ENCODE measurements around the gene GRK4. TPM values are rescaled to one million over a fixed set of nuclear protein-coding genes. Genes with fewer than 3 reads are reported as not detected.

Gene GRK4
- total RNA-seq, 1 donor from 2014 or later = 10.5 TPM

DNA sequence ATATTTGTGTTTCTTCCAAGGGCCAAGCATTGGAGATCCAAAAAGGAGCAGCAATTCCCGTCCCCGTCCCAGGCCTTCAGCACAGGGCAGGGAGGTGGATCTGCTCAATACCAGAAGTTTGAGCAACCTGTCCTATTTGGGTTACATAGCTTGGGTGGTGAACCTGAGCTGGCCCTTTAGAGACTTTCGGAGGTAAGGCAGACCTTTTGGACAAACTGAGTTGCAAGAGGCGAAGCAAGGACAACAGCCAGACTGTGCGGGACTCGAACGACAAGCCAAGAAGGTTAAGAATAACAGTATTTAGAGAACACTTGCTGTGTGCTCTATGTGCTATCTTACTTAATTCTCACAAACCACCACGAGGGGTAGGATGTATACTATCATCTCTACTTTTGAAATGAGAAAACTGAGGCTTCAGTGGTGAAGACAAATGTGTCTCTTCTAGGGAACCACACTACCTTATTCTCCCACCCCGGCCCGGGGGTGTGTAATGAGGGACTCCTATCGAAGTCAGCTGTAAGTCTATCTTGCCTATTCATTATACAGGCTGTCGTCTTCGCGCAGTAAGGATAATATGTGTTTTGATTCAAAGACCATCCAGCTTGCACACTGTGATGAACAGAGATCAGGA, 1.4 kb upstream of the GRK4 start:
- peaks cover 36% of the 10 kb centered on the region for H3K4me1 Mint-ChIP-seq (ENCODE audit: unreplicated experiment)
- peaks cover 11% of the 10 kb centered on the region for H3K36me3 Mint-ChIP-seq (ENCODE audit: unreplicated experiment)
- TF ChIP-seq, protein P1, sequence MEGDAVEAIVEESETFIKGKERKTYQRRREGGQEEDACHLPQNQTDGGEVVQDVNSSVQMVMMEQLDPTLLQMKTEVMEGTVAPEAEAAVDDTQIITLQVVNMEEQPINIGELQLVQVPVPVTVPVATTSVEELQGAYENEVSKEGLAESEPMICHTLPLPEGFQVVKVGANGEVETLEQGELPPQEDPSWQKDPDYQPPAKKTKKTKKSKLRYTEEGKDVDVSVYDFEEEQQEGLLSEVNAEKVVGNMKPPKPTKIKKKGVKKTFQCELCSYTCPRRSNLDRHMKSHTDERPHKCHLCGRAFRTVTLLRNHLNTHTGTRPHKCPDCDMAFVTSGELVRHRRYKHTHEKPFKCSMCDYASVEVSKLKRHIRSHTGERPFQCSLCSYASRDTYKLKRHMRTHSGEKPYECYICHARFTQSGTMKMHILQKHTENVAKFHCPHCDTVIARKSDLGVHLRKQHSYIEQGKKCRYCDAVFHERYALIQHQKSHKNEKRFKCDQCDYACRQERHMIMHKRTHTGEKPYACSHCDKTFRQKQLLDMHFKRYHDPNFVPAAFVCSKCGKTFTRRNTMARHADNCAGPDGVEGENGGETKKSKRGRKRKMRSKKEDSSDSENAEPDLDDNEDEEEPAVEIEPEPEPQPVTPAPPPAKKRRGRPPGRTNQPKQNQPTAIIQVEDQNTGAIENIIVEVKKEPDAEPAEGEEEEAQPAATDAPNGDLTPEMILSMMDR (IDR thresholded peaks at IDR 0.05) = no peak

DNA sequence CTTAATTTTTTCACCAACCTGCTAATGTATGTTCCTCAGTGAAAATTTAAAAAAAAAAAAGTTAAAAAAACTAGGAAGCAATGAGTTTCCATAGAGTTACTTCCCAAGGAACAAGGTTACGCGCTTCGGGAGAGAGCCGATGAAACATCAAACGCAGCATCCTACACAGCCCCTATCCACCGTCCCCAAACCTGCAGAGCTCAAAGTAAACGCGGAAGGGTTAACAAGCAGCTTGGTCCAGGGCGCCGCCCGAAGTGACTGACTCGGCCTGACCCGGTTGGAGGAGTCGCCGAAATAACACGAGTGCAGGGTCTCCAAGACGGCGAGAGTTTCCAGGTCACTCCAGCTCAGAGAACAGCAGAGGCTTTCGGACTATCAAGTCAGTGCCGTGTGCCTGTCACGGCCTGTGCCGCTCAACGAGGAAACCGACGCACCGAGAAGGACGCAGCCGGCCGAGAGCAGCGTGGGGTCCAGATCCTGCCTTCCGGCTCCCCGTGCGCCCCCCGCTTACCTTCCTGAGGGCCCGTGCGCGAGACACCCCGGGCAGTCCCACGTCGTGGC, 677 bp upstream of the GRK4 start:
- no peaks in the 10 kb centered on the region for H3K9me3 Mint-ChIP-seq (ENCODE audit: unreplicated experiment)
- peaks cover 7% of the 10 kb centered on the region for H3K36me3 Mint-ChIP-seq (ENCODE audit: unreplicated experiment)
- H3K27ac Mint-ChIP-seq (ENCODE audit: unreplicated experiment) = peak overlapping the region; percentile 92
- H3K27me3 Mint-ChIP-seq (ENCODE audit: unreplicated experiment) = no peaks in the 10 kb centered on the region
- H3K4me1 Mint-ChIP-seq (ENCODE audit: unreplicated experiment) = peaks cover 36% of the 10 kb centered on the region
- TF ChIP-seq, protein P1 (IDR thresholded peaks at IDR 0.05) = no peak
- peak overlapping the region; percentile 91 for H3K4me3 Mint-ChIP-seq (ENCODE audit: unreplicated experiment)
- no peak for DNase-seq (ENCODE audit: extremely low spot score, unreplicated experiment)

More for the DNA sequence above, 1.4 kb upstream of the GRK4 start:
- no peak for DNase-seq (ENCODE audit: extremely low spot score, unreplicated experiment)
- Mint-ChIP-seq H3K9me3 (ENCODE audit: unreplicated experiment) (no peaks in the 10 kb centered on the region), H3K27ac (ENCODE audit: unreplicated experiment) (peak overlapping the region; percentile 92), H3K27me3 (ENCODE audit: unreplicated experiment) (no peaks in the 10 kb centered on the region), H3K4me3 (ENCODE audit: unreplicated experiment) (peak overlapping the region; percentile 91)

DNA sequence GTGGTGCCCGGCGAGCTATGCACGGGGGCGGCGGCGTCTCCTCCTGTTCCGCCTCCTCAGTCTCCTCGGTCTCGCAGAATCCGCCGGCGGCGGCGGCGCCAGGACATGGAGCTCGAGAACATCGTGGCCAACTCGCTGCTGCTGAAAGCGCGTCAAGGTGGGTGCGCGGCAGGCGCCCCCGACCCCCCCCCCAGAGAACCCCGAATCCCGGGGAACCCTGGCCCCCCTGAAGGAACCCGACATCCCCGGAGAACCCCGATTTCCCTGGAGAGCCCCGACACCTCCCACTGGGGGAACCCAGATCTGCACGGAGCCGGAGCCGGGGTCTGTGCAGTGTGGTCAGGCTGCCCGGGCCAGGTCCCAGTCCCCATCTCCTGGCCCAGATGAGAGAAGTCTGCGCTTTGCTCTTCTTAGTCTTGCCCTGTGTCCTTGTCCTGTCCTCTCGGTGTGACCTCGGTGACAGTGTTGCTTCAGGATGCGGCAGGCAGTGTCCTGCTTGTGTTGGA, 648 bp downstream of the GRK4 start:
- TF ChIP-seq, protein P1 (IDR thresholded peaks at IDR 0.05) = no peak
- Mint-ChIP-seq H3K4me3 (ENCODE audit: unreplicated experiment) (peak overlapping the region; percentile 91), H3K27me3 (ENCODE audit: unreplicated experiment) (no peaks in the 10 kb centered on the region), H3K4me1 (ENCODE audit: unreplicated experiment) (peaks cover 24% of the 10 kb centered on the region), H3K9me3 (ENCODE audit: unreplicated experiment) (no peaks in the 10 kb centered on the region), H3K36me3 (ENCODE audit: unreplicated experiment) (peaks cover 2% of the 10 kb centered on the region), H3K27ac (ENCODE audit: unreplicated experiment) (peak overlapping the region; percentile 32)
- DNase-seq (ENCODE audit: extremely low spot score, unreplicated experiment) = no peak

DNA sequence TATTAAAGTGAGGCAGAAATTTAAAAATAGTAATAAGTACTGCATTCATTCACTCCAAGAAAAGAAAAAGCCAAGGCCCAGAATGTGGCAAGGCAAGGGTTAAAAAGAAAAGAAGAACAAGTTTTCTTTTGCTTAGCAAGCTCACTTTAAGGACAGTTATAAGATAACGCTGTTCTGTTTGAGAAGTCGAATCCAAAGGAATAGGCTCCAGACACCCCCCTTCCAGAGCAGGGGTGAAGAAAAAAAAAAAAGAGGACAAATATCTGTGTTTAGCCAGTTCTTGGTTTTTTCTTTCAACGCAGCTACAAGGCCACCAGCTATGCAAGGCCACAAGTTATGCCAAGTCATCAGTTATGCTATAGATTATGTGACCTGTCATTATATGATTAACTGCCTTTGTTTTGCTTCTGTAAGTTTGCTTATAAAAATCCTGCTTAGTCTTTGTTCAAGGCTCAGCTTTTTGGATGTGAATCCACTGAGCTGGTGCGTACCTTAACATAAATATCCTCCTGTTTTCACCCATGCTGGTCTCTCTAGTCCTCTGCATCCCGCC, 1.4 kb downstream of the GRK4 start:
- peak overlapping the region; percentile 91 for H3K4me3 Mint-ChIP-seq (ENCODE audit: unreplicated experiment)

More for the DNA sequence above, 1.4 kb downstream of the GRK4 start:
- no peak for DNase-seq (ENCODE audit: extremely low spot score, unreplicated experiment)
- TF ChIP-seq, protein P1 (IDR thresholded peaks at IDR 0.05) = no peak
- peaks cover 21% of the 10 kb centered on the region for H3K4me1 Mint-ChIP-seq (ENCODE audit: unreplicated experiment)
- H3K9me3 Mint-ChIP-seq (ENCODE audit: unreplicated experiment) = no peaks in the 10 kb centered on the region
- H3K27me3 Mint-ChIP-seq (ENCODE audit: unreplicated experiment) = no peaks in the 10 kb centered on the region
- H3K36me3 Mint-ChIP-seq (ENCODE audit: unreplicated experiment) = no peaks in the 10 kb centered on the region
- H3K27ac Mint-ChIP-seq (ENCODE audit: unreplicated experiment) = no peak overlapping the region

Data from osteocyte (in vitro differentiated cells).